Central memory CD8-positive, alpha-beta T cell (primary cell): ENCODE data around the gene OXA1L.
"Not testable (repeated sequence)": the region's sequence is repeated elsewhere in the genome, so short reads cannot be mapped to it uniquely, and the experiment has no call there.

Experiments
- ATAC-seq: fragments of 150-1000 bp; cut with Tn5 transposase; replicated peaks from 2 replicates; pipeline ENCODE4 v1.10.0; 2022; ENCODE audit warnings: mild to moderate bottlenecking, moderate FRiP score, moderate number of reproducible peaks; ENCODE audit not compliant: poor library complexity, severe bottlenecking; ENCODE audit errors: extremely low read depth
- DNase-seq, 2 donors: peaks; one replicate each; pipeline ENCODE4 v3.0.0; 2021; ENCODE audit warnings: low spot score in 2 of 2
- H3K27ac Mint-ChIP-seq: one replicate; pipeline ENCODE4 v1.8.0; 2022; ENCODE audit warnings: low read depth, mild to moderate bottlenecking, moderate library complexity, mixed read lengths
- H3K27me3 Mint-ChIP-seq: one replicate; pipeline ENCODE4 v1.8.0; 2022; ENCODE audit warnings: mixed read lengths
- H3K36me3 Mint-ChIP-seq: one replicate; pipeline ENCODE4 v1.8.0; 2022; ENCODE audit warnings: mild to moderate bottlenecking, moderate library complexity, mixed read lengths; ENCODE audit not compliant: insufficient read depth
- H3K4me1 Mint-ChIP-seq: one replicate; pipeline ENCODE4 v1.8.0; 2022; ENCODE audit warnings: mixed read lengths
- H3K4me3 Mint-ChIP-seq: one replicate; pipeline ENCODE4 v1.8.0; 2022; ENCODE audit warnings: mild to moderate bottlenecking, moderate library complexity, mixed read lengths
- H3K9me3 Mint-ChIP-seq: one replicate; pipeline ENCODE4 v1.8.0; 2022; ENCODE audit warnings: mixed read lengths

The OXA1L gene

DNA sequence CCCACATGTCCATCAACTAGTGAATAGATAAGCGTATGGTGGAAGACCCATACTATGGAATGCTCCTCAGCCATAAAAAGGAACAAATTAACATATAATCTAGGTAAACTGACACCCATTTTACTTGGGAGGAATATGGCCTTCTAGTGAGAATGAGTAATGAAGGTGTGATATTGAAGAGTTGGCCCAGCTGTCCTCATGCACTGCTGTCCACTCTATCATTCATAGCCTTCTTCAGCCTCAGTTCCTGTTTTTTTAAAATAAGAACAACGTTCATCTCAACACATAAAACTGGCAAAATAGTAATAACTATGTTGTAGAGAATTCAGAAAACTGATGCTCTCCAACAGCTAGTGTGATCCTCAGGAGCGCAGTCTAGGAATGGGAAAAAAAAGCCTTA is 26.5 kb upstream of the OXA1L start:
- no peak overlapping the region for H3K4me3 Mint-ChIP-seq
- H3K27ac Mint-ChIP-seq = no peak overlapping the region
- no peaks in the 10 kb centered on the region for H3K4me1 Mint-ChIP-seq
- DNase-seq (no peak), ATAC-seq (no peak)
- H3K27me3 Mint-ChIP-seq = peaks cover 44% of the 10 kb centered on the region
- no peaks in the 10 kb centered on the region for H3K36me3 Mint-ChIP-seq
- H3K9me3 Mint-ChIP-seq = no peaks in the 10 kb centered on the region

DNA sequence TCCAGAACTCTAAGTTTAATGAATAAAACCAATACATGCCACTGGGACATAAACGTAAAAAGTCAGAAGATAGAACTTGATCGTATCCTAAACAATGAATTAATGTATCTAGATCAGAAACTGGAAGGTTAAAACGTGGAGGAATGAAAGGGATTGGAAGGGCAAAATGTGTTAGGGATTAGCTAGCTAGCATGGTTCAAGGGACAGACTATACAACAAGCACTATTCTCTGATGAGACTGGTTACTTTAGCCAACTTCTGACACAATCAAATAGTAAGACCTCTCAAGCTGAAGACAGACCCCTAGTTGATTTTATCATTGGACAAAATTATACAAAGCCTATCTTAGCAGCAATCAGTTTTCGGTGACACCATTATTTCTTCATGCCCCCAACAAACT is 18.7 kb upstream of the OXA1L start:
- H3K4me3 Mint-ChIP-seq = no peak overlapping the region
- no peak overlapping the region for H3K27ac Mint-ChIP-seq
- H3K9me3 Mint-ChIP-seq = no peaks in the 10 kb centered on the region
- no peaks in the 10 kb centered on the region for H3K36me3 Mint-ChIP-seq
- H3K4me1 Mint-ChIP-seq = peaks cover 7% of the 10 kb centered on the region
- no peak for DNase-seq
- H3K27me3 Mint-ChIP-seq = peaks cover 51% of the 10 kb centered on the region
- ATAC-seq = no peak

DNA sequence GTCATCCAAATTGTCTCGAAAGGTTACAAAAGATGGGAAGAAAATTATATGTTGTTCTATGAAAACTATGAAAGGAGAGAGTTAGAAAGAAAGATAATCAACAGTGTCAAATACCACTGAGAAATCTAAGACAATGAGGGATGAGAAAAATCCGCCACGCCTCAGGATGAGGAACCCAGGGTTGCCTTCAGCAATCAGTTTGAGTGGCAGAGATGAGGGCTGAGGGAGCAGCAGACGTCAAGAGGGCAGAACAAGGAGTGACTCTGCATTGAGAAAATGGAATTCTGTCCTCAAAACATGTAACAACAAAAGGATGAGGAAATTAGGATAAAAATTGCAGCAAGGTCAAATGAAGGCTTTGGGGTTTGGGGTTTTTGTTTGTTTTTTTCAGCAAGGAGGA is 18.3 kb upstream of the OXA1L start:
- no peak for DNase-seq
- no peak for ATAC-seq
- Mint-ChIP-seq H3K4me3 (no peak overlapping the region), H3K27ac (no peak overlapping the region), H3K27me3 (peaks cover 47% of the 10 kb centered on the region), H3K36me3 (no peaks in the 10 kb centered on the region), H3K4me1 (peaks cover 7% of the 10 kb centered on the region), H3K9me3 (no peaks in the 10 kb centered on the region)

- no peak for ATAC-seq
- no peaks in the 10 kb centered on the region for H3K36me3 Mint-ChIP-seq
- DNase-seq = no peak
- no peak overlapping the region for H3K27ac Mint-ChIP-seq
- peaks cover 7% of the 10 kb centered on the region for H3K4me1 Mint-ChIP-seq
- H3K4me3 Mint-ChIP-seq = no peak overlapping the region
- peaks cover 43% of the 10 kb centered on the region for H3K27me3 Mint-ChIP-seq
- H3K9me3 Mint-ChIP-seq = no peaks in the 10 kb centered on the region
Observed at GRCh38 chr14:22748631-22749068, 17.8 kb upstream of the OXA1L start.

DNA sequence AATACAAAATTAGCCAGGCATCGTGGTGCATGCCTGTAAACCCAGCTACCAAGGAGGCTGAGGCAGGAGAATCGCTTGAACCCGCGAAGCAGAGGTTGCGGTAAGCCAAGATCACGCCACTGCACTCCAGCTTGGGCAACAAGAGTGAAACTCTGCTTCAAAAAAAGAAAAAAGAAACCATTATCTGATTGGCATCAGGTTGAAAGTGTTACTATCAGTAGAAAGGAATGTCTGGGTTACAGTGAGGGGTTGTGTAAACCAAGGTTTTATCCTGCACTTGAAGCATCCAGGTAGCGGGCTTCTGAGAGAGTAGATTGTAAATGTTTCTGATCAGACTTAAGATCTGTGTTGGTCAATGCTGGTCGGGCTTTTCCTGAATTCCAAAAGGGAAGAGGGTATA is 14.1 kb upstream of the OXA1L start:
- peaks cover 7% of the 10 kb centered on the region for H3K4me1 Mint-ChIP-seq
- H3K9me3 Mint-ChIP-seq = no peaks in the 10 kb centered on the region
- peaks cover 37% of the 10 kb centered on the region for H3K27me3 Mint-ChIP-seq
- ATAC-seq (no peak), DNase-seq (no peak)
- no peak overlapping the region for H3K27ac Mint-ChIP-seq
- no peaks in the 10 kb centered on the region for H3K36me3 Mint-ChIP-seq
- H3K4me3 Mint-ChIP-seq = no peak overlapping the region

DNA sequence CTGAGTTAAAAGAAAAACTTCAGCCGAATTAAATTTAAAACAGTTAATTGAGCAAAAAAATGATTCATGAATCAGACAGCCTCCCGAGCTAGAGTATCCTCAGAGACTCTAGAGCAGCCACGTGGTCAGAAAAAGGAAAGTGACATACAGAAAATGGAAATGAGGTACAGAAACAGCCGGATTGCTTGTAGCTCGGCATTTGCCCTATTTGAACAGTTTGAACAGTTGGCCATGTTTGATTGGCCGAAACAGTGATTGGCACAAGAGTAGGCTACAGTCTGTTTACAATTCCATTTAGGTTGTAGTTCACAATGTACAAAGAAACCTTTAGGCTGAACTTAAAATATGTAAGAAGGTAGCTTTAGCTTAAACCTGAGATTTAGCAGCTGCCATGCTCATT is 12.9 kb upstream of the OXA1L start:
- Mint-ChIP-seq H3K4me1 (peaks cover 2% of the 10 kb centered on the region), H3K27me3 (peaks cover 26% of the 10 kb centered on the region), H3K4me3 (no peak overlapping the region), H3K27ac (no peak overlapping the region), H3K36me3 (no peaks in the 10 kb centered on the region), H3K9me3 (no peaks in the 10 kb centered on the region)
- DNase-seq = no peak
- no peak for ATAC-seq

DNA sequence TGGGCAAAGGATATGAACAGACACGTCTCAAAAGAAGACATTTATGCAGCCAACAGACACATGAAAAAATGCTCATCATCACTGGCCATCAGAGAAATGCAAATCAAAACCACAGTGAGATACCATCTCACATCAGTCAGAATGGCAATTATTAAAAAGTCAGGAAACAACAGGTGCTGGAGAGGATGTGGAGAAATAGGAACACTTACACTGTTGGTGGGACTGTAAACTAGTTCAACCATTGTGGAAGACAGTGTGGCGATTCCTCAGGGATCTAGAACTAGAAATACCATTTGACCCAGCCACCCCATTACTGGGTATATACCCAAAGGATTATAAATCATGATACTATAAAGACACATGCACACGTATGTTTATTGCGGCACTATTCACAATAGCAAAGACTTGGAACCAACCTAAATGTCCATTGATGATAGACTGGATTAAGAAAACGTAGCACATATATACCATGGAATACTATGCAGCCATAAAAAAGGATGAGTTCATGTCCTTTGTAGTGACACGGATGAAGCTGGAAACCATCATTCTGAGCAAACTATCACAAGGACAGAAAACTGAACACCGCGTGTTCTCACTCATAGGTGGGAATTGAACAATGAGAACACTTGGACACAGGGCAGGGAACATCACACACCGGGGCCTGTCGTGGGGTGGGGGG is 8.4 kb upstream of the OXA1L start:
- not testable (repeated sequence) for H3K36me3 Mint-ChIP-seq, H3K4me1 Mint-ChIP-seq, H3K27ac Mint-ChIP-seq, ATAC-seq, H3K27me3 Mint-ChIP-seq, H3K4me3 Mint-ChIP-seq, H3K9me3 Mint-ChIP-seq, DNase-seq

GRCh38 chr14:22761734-22762133 is 4.8 kb upstream of the OXA1L start:
- ATAC-seq = no peak

GRCh38 chr14:22764382-22764781 is 2.1 kb upstream of the OXA1L start:
- Mint-ChIP-seq H3K4me3 (no peak overlapping the region), H3K36me3 (peaks cover 14% of the 10 kb centered on the region), H3K27ac (no peak overlapping the region), H3K4me1 (peaks cover 31% of the 10 kb centered on the region), H3K27me3 (no peaks in the 10 kb centered on the region), H3K9me3 (no peaks in the 10 kb centered on the region)
- DNase-seq (no peak), ATAC-seq (no peak)

More at GRCh38 chr14:22761734-22762133, 4.8 kb upstream of the OXA1L start:
- no peak overlapping the region for H3K4me3 Mint-ChIP-seq
- H3K9me3 Mint-ChIP-seq = no peaks in the 10 kb centered on the region
- no peak for DNase-seq
- peaks cover 7% of the 10 kb centered on the region for H3K36me3 Mint-ChIP-seq
- H3K27me3 Mint-ChIP-seq = no peaks in the 10 kb centered on the region
- H3K27ac Mint-ChIP-seq = no peak overlapping the region
- H3K4me1 Mint-ChIP-seq = peaks cover 6% of the 10 kb centered on the region

GRCh38 chr14:22767323-22767589 is 768 bp downstream of the OXA1L start:
- H3K27ac Mint-ChIP-seq = peak overlapping the region; percentile 83
- peak overlapping the region; percentile 84 for H3K4me3 Mint-ChIP-seq
- H3K4me1 Mint-ChIP-seq = peaks cover 34% of the 10 kb centered on the region
- peaks cover 42% of the 10 kb centered on the region for H3K36me3 Mint-ChIP-seq
- H3K27me3 Mint-ChIP-seq = no peaks in the 10 kb centered on the region
- ATAC-seq (peak; percentile 2), DNase-seq (no peak)
- H3K9me3 Mint-ChIP-seq = no peaks in the 10 kb centered on the region

DNA sequence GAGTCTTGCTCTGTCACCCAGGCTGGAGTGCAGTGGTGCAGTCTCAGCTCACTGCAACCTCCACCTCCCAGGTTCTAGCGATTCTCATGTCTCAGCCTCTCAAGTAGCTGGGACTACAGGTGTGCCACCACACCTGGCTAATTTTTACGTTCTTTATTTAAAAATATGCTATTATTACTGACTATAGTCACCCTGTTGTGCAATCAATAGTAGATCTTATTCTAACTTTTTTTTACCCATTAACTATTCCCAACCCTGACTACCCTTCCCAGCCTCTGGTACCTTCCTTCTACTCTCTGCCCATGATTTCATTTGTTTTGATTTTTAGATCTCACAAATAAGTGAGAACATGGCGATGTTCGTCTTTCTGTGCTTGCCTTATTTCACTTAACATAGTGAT is 2.5 kb downstream of the OXA1L start:
- Mint-ChIP-seq H3K27ac (no peak overlapping the region), H3K9me3 (no peaks in the 10 kb centered on the region), H3K27me3 (no peaks in the 10 kb centered on the region), H3K4me3 (peak overlapping the region; percentile 53), H3K4me1 (peaks cover 34% of the 10 kb centered on the region), H3K36me3 (peaks cover 47% of the 10 kb centered on the region)
- ATAC-seq = no peak
- DNase-seq = no peak

GRCh38 chr14:22769369-22769768 is 2.9 kb downstream of the OXA1L start:
- Mint-ChIP-seq H3K36me3 (peaks cover 47% of the 10 kb centered on the region), H3K4me1 (peaks cover 34% of the 10 kb centered on the region), H3K9me3 (no peaks in the 10 kb centered on the region), H3K27me3 (no peaks in the 10 kb centered on the region), H3K4me3 (no peak overlapping the region), H3K27ac (no peak overlapping the region)
- DNase-seq (no peak), ATAC-seq (no peak)

GRCh38 chr14:22770481-22771187 is 4.1 kb downstream of the OXA1L start:
- no peak overlapping the region for H3K27ac Mint-ChIP-seq
- DNase-seq (no peak), ATAC-seq (no peak)
- H3K4me3 Mint-ChIP-seq = no peak overlapping the region
- H3K4me1 Mint-ChIP-seq = peaks cover 34% of the 10 kb centered on the region
- H3K9me3 Mint-ChIP-seq = no peaks in the 10 kb centered on the region
- peaks cover 47% of the 10 kb centered on the region for H3K36me3 Mint-ChIP-seq
- no peaks in the 10 kb centered on the region for H3K27me3 Mint-ChIP-seq
